ENCODE data around the gene RPL10.

Gene RPL10

GRCh38 chrX:154430916-154431315 is 32.7 kb downstream of the RPL10 start:
- DNase-seq (ENCODE audit: low spot score) = no peak

- no peak for DNase-seq (ENCODE audit: low spot score)
Measured at GRCh38 chrX:154431341-154431740, 33.2 kb downstream of the RPL10 start.

GRCh38 chrX:154432210-154432609 is 34.0 kb downstream of the RPL10 start:
- no peak for DNase-seq (ENCODE audit: low spot score)

DNA sequence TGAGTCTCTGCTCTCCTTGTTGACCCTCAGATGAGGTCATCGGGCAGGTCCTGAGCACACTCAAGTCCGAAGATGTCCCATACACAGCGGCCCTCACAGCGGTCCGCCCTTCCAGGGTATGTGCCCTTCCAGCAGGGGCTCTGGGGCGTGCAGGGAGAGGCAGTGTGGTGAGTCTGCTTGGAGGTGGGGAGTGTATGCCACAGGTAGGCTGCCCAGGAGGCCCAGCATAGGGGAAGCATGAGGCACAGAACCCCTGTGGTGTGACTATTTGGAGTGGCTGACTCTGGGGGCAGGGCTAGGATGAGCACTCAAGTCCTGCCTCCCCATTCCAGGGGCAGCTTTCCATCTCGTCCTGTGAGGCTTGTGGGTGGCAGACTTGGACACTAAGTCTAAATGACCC is 35.4 kb downstream of the RPL10 start:
- DNase-seq (ENCODE audit: low spot score) = no peak

DNA sequence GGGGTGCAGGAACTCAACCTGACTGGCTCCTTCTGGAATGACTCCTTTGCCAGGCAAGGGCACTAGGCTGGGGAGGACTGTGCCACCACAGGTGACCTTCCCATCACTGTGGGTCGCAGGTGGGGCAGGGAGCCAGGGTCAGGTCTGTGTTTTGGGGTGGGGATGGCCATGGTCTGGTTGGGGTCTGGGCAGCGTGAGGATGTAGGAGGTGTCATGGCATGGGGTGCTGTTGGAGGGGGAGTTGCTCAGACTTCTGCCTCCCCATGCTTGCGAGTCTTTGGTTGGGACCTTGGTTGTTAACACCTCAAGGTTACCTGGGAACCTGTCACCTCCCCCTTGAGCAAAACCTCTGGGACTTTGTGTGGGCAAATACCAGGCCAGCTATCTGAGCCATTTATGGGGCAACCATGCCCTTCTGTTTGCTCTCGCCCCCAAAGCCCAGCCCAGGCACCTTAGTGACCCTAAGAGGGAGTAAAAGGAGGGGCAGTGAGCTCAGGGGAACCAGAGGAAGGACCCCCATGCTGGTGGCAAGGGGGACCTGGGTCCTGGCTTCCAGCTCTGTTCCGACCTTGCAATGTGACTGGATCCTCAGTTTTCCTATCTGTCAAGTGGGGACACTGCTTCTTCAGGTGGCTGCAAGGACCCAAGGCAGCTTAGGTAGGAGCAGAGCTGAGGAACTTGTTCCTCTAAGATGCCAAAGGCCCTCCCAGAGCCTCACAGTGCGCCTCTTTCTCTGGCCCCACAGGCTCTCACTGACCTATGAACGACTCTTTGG is 36.4 kb downstream of the RPL10 start:
- no peak for DNase-seq (ENCODE audit: low spot score)

DNA sequence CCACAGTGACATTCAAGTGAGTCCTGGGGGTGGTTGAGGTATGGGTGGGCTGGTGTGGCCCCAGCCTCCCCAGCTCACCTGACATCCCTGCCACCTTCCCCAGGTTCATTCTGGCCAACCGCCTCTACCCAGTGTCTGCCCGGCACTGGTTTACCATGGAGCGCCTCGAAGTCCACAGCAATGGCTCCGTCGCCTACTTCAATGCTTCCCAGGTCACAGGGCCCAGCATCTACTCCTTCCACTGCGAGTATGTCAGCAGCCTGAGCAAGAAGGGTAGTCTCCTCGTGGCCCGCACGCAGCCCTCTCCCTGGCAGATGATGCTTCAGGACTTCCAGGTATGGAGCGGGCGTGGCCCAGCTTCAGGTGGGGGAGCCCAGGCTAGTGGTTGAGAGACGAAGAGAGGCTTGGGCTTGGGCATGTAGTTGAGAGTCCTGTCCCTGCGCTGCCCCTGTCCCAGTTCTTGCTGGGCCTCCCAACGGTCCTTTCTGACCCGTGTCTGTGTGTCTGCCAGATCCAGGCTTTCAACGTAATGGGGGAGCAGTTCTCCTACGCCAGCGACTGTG is 37.1 kb downstream of the RPL10 start:
- DNase-seq (ENCODE audit: low spot score) = no peak

DNA sequence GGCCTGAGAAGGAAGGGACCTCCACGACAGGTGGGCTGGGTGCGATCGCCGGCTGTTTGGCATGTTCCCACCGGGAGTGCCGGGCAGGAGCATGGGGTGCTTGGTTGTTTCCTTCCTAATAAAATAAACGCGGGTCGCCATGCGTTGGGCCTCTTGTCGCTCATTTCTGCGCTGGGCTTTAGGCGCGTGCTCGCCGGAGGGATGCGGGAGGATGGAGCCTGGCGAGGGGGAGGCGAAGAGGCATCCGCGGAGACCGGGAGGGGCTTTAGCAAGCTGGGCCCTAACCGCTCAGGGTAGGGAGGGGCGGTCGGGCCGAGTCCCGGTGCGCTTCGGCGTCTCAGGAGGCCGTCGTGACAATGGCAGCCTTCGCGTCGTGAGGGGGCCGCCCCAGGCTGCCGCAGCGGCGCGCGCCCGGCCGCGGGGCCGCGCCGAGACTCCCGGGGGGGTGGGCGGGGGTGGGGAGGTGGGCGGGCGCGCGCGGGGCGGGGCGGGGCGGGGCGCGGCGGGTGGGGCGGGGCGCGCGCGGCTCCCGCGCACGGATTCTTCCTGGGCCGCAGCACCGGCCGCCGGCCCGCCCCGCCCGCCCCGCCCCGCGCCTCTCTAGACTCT is 38.3 kb downstream of the RPL10 start:
- DNase-seq (ENCODE audit: low spot score) = peak; percentile 48

GRCh38 chrX:154436983-154437752 is 39.0 kb downstream of the RPL10 start, which contains the start of gene GDI1:
Gene GDI1, plus strand, starts transcription at chrX:154437154. Its CDS starts 101 bp downstream, at chrX:154437255.
- DNase-seq (ENCODE audit: low spot score) = peak; percentile 55

DNA sequence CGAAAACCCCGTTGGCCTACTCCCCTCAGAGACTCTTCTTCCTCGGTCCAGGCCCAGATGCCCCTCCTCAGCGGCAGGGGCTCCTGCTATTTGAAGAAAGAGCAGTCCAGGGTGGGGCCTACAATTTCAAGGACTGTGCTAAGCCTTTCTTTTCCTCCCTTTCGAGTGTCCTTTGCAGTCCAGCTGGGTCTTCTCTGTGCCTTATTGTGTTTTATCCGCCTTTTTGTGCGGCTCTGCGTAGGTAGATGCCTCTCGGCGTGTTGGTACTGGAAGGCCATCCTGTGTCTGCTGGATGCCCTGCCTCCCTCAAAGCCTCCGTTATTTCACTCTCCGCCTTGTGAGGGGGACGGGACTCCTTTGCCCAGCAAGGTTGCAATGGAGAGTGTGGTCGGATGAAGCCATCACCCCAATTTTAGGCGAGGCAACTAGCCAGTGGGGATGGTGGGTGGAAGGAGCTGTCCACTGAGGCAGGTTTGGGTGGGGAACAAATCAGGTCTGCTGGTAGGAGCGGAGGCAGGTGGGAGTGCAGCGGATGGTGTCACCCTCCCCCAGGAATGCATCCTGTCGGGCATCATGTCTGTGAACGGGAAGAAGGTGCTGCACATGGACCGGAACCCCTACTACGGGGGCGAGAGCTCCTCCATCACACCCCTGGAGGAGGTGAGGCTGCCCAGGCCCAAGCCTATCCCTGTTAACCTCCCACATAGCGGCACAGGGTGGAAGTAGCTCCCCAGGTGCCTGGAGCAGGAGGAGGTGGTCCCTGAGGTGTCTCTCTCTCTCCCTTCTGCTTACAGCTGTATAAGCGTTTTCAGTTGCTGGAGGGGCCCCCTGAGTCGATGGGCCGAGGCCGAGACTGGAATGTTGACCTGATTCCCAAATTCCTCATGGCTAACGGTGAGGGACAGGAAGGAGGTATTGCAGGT is 40.1 kb downstream of the RPL10 start:
- DNase-seq (ENCODE audit: low spot score) = no peak

GRCh38 chrX:154439841-154440240 is 41.7 kb downstream of the RPL10 start:
- DNase-seq (ENCODE audit: low spot score) = no peak

DNA sequence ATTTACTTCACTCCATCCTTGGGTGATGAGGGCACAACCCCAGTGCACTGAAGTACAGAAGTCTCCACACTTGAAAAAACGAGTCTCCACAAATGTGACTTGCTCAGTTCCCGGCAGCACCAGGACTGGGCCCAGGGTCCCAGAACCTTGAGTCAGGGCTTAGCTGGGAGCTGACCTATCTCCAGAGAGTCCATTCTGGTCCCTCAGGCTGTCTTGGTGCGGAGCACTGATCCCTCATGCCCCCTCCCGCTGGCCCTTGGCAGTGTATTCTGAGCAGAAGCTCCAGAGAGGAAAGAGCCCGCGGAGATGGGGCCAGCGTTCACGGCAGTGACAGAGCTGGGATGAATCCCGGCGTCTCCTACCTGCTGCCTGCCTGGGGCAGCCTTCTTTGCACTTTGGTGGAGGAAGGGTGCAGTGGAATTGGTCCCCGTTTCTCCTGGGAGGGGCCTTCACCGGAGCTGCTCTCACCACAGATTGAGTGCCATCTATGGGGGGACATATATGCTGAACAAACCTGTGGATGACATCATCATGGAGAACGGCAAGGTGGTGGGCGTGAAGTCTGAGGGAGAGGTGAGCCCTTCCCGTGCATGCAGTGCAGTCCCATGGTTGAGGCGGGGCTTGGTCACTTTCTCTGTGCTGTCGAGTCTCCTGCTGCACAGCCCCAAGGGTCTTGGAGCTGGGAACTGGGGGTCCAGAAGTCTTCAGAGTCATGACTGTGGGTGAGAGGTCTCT is 42.6 kb downstream of the RPL10 start:
- DNase-seq (ENCODE audit: low spot score) = no peak

DNA sequence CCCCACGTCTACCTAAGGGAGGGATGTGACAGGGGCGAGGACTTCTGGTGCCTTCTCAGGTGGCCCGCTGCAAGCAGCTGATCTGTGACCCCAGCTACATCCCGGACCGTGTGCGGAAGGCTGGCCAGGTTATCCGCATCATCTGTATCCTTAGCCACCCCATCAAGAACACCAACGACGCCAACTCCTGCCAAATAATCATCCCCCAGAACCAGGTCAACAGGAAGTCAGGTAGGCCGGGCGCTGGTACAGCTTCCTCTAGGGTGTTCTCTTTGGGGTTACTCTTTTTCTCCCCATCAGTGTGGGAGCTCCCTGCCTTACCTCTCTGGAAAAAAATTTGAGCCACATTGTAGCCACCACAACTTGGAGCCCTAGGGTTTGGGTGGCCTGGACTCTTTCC is 43.4 kb downstream of the RPL10 start:
- DNase-seq (ENCODE audit: low spot score) = no peak

DNA sequence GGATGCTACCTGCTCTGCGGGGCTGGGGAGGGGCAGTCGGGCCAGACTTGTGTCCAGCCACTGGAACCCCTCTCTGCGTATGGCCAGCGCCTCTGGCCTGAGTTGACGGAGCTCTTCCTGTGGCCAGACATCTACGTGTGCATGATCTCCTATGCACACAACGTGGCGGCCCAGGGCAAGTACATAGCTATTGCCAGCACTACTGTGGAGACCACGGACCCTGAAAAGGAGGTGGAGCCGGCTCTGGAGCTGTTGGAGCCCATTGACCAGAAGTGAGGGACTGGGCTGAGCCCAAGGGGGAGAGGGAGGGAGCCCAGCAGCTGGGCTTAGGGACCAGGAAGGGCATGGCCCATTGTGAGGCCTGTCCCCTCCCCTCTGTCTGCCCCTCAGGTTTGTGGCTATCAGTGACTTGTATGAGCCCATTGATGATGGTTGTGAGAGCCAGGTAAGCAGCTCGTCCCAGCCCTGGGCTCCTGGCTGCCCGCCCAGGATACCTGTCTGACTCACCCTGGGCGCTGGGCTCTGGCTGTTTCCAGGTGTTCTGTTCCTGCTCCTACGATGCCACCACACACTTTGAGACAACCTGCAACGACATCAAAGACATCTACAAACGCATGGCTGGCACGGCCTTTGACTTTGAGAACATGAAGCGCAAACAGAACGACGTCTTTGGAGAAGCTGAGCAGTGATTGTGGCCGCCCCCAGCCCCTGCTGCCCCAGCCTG is 44.0 kb downstream of the RPL10 start:
- DNase-seq (ENCODE audit: low spot score) = no peak

GRCh38 chrX:154443479-154443910 is 45.3 kb downstream of the RPL10 start:
- DNase-seq (ENCODE audit: low spot score) = no peak

GRCh38 chrX:154443992-154444754 is 46.0 kb downstream of the RPL10 start, which contains the start of gene FAM50A:
Gene FAM50A, plus strand, starts transcription at chrX:154444141. Its CDS starts 95 bp downstream, at chrX:154444236.
- peak; percentile 38 for DNase-seq (ENCODE audit: low spot score)

GRCh38 chrX:154444755-154445246 is 46.6 kb downstream of the RPL10 start:
- DNase-seq (ENCODE audit: low spot score) = no peak

DNA sequence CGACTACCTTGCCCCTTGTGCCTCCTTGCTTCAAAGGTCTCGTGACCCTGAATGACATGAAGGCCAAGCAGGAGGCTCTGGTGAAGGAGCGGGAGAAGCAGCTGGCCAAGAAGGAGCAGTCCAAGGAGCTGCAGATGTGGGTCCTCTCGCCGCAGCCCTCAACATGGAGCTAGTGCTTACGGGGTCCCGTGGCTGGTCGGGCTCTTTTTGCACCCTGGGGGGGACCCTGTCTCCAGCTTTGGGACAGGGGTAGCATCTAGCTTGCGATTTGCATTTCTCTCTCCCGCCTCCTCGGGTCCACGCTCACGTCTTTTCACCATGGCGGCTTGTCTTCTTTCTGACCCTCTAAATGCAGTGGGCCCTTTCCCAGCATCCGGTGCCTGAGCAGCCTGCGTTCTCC is 47.6 kb downstream of the RPL10 start:
- DNase-seq (ENCODE audit: low spot score) = no peak

GRCh38 chrX:154446430-154446829 is 48.3 kb downstream of the RPL10 start:
- no peak for DNase-seq (ENCODE audit: low spot score)

- DNase-seq (ENCODE audit: low spot score) = no peak
Measured at GRCh38 chrX:154448484-154448883, 50.3 kb downstream of the RPL10 start.

Measured in SK-N-DZ (cell line).